ENCODE measurements around the gene ACTG1. TPM values are rescaled to one million over a fixed set of nuclear protein-coding genes. Genes with fewer than 3 reads are reported as not detected.

Gene ACTG1
- total RNA-seq, 1 donor from 2014 or later: 4,184 TPM

GRCh38 chr17:81493198-81494038 lies 19.2 kb downstream of the ACTG1 start:
- H3K4me3 Mint-ChIP-seq (ENCODE audit: unreplicated experiment): no peak overlapping the region
- peaks cover 15% of the 10 kb centered on the region for H3K27me3 Mint-ChIP-seq (ENCODE audit: unreplicated experiment)
- TF ChIP-seq CTCF (IDR thresholded peaks at IDR 0.05; ENCODE audit: unreplicated experiment): no peak
- no peak overlapping the region for H3K27ac Mint-ChIP-seq (ENCODE audit: unreplicated experiment)
- no peaks in the 10 kb centered on the region for H3K36me3 Mint-ChIP-seq (ENCODE audit: low read depth, unreplicated experiment)
- no peak for DNase-seq (ENCODE audit: low spot score)
- H3K9me3 Mint-ChIP-seq (ENCODE audit: unreplicated experiment): no peaks in the 10 kb centered on the region
- peaks cover 9% of the 10 kb centered on the region for H3K4me1 Mint-ChIP-seq (ENCODE audit: unreplicated experiment)

- no peak for TF ChIP-seq CTCF (IDR thresholded peaks at IDR 0.05; ENCODE audit: unreplicated experiment)
- Mint-ChIP-seq H3K27ac (ENCODE audit: unreplicated experiment) (no peak overlapping the region), H3K4me1 (ENCODE audit: unreplicated experiment) (peaks cover 9% of the 10 kb centered on the region), H3K27me3 (ENCODE audit: unreplicated experiment) (peaks cover 13% of the 10 kb centered on the region), H3K36me3 (ENCODE audit: low read depth, unreplicated experiment) (no peaks in the 10 kb centered on the region), H3K4me3 (ENCODE audit: unreplicated experiment) (no peak overlapping the region), H3K9me3 (ENCODE audit: unreplicated experiment) (no peaks in the 10 kb centered on the region)
- no peak for DNase-seq (ENCODE audit: low spot score)
These were observed 19.9 kb downstream of the ACTG1 start for GRCh38 chr17:81492706-81493105.

GRCh38 chr17:81492202-81492601 lies 20.4 kb downstream of the ACTG1 start:
- no peak overlapping the region for H3K4me3 Mint-ChIP-seq (ENCODE audit: unreplicated experiment)
- peaks cover 9% of the 10 kb centered on the region for H3K4me1 Mint-ChIP-seq (ENCODE audit: unreplicated experiment)
- H3K9me3 Mint-ChIP-seq (ENCODE audit: unreplicated experiment): no peaks in the 10 kb centered on the region

GRCh38 chr17:81491761-81492160 lies 20.8 kb downstream of the ACTG1 start:
- no peak for DNase-seq (ENCODE audit: low spot score)

More at GRCh38 chr17:81492202-81492601, 20.4 kb downstream of the ACTG1 start:
- no peak overlapping the region for H3K27ac Mint-ChIP-seq (ENCODE audit: unreplicated experiment)
- no peaks in the 10 kb centered on the region for H3K36me3 Mint-ChIP-seq (ENCODE audit: low read depth, unreplicated experiment)
- no peak for DNase-seq (ENCODE audit: low spot score)
- H3K27me3 Mint-ChIP-seq (ENCODE audit: unreplicated experiment): peaks cover 13% of the 10 kb centered on the region
- no peak for TF ChIP-seq CTCF (IDR thresholded peaks at IDR 0.05; ENCODE audit: unreplicated experiment)

More at GRCh38 chr17:81491761-81492160, 20.8 kb downstream of the ACTG1 start:
- H3K27me3 Mint-ChIP-seq (ENCODE audit: unreplicated experiment): peaks cover 13% of the 10 kb centered on the region
- no peak for TF ChIP-seq CTCF (IDR thresholded peaks at IDR 0.05; ENCODE audit: unreplicated experiment)
- H3K36me3 Mint-ChIP-seq (ENCODE audit: low read depth, unreplicated experiment): no peaks in the 10 kb centered on the region
- H3K27ac Mint-ChIP-seq (ENCODE audit: unreplicated experiment): no peak overlapping the region
- no peaks in the 10 kb centered on the region for H3K9me3 Mint-ChIP-seq (ENCODE audit: unreplicated experiment)
- H3K4me3 Mint-ChIP-seq (ENCODE audit: unreplicated experiment): no peak overlapping the region
- H3K4me1 Mint-ChIP-seq (ENCODE audit: unreplicated experiment): peaks cover 9% of the 10 kb centered on the region
